Right ventricle myocardium inferior (tissue), 1 donor: Measurements from ENCODE around the gene PGBD2. TPM values are rescaled to one million over a fixed set of nuclear protein-coding genes. Genes with fewer than 3 reads are reported as not detected.

Experiments
- total RNA-seq: library from RNA; stranded (reverse); fragmentation: NEBNext Ultra II Directional; extraction: Animal tissue kit (Norgen Biotek cat#: 25700); gene quantifications from one replicate; pipeline ENCODE4 v1.2.1, GENCODE V29; 2021
- donor health status: DM: no; HTN: yes; CAD: no; lungs with severe emphysema.

PGBD2 gene
- total RNA-seq, 1 donor from 2014 or later: 2.9 TPM

Other genes starting within 250 kb of the PGBD2 start
- gene OR14I1, start 203.5 kb upstream of the PGBD2 start, total RNA-seq: not detected
- gene LYPD8, start 150.5 kb upstream of the PGBD2 start, total RNA-seq: not detected
- 22.2 TPM for gene SH3BP5L, start 80.3 kb upstream of the PGBD2 start, total RNA-seq
- gene ZNF672, start 68.0 kb upstream of the PGBD2 start, total RNA-seq: 40.3 TPM
- 20.8 TPM for gene ZNF692, start 47.1 kb upstream of the PGBD2 start, total RNA-seq